GM12864 (cell line): ENCODE results near the gene ITSN2.

ENCODE experiments used
- DNase-seq: peaks from one replicate; pipeline ENCODE4 v3.0.0-alpha.2; 2011; ENCODE audit warnings: low read depth
- H3K4me3 ChIP-seq: 2 replicates; pipeline ENCODE4 v1.5.1; 2011; ENCODE audit warnings: mild to moderate bottlenecking, low read depth, low read length, control low read depth
- TF ChIP-seq, protein P1 (sequence below): IDR thresholded peaks from 2 replicates; pipeline ENCODE4 v1.5.1; 2011; ENCODE audit warnings: low read depth, mild to moderate bottlenecking, moderate library complexity, low read length, control low read depth, inconsistent platforms; ENCODE audit errors: missing control alignments

Gene ITSN2

DNA sequence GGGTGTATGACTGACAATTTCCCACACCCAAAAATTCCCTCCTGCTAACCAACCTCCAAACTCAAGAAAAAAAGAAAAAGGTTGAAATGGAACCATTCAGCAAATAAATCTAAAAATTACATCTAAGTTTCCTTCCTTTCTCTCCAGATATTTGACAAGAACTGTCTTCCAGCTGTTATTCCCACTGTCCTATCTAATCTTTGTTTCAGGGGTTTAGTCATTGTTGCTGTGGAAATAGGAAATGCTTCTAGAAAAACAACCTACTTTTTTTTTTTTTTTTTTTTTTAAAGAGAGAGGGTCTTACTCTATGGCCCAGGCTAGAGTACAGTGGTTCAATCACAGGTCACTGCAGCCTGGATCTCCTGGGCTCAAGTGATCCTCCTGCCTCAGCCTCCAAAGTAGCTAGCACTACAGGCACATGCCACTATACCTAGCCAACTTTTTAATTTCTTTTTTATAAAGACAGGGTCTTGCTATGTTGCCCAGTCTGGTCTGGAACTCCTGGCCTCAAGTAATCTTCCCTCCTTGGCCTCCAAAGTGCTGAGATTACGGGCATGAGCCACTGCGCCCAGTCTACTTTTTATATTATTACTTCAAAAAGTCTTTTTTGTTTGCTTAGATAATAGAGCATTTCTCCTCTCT, 88.1 kb downstream of the ITSN2 start:
- no peak for DNase-seq
- no peak overlapping the region for H3K4me3 ChIP-seq
- TF ChIP-seq, protein P1, sequence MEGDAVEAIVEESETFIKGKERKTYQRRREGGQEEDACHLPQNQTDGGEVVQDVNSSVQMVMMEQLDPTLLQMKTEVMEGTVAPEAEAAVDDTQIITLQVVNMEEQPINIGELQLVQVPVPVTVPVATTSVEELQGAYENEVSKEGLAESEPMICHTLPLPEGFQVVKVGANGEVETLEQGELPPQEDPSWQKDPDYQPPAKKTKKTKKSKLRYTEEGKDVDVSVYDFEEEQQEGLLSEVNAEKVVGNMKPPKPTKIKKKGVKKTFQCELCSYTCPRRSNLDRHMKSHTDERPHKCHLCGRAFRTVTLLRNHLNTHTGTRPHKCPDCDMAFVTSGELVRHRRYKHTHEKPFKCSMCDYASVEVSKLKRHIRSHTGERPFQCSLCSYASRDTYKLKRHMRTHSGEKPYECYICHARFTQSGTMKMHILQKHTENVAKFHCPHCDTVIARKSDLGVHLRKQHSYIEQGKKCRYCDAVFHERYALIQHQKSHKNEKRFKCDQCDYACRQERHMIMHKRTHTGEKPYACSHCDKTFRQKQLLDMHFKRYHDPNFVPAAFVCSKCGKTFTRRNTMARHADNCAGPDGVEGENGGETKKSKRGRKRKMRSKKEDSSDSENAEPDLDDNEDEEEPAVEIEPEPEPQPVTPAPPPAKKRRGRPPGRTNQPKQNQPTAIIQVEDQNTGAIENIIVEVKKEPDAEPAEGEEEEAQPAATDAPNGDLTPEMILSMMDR: no peak

DNA sequence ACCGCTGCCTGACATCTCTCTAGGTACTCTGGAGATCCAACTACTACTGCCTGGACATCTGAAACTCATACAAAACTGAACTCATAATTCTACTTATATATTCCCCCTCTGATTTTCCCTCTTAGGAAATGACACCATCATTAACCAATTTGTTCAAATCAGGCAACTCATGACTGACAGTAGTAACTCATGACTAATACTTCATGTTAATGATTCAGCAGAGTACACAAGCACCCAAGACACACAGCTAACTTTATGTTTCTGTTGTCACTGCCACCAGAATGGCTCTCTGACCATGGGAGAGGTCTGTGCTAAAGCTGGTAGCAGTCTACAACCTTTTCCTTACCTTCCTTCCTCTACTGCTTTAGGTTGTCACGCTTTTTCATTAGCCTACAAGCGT, 91.1 kb downstream of the ITSN2 start:
- no peak for DNase-seq
- TF ChIP-seq, protein P1: no peak
- H3K4me3 ChIP-seq: no peak overlapping the region

DNA sequence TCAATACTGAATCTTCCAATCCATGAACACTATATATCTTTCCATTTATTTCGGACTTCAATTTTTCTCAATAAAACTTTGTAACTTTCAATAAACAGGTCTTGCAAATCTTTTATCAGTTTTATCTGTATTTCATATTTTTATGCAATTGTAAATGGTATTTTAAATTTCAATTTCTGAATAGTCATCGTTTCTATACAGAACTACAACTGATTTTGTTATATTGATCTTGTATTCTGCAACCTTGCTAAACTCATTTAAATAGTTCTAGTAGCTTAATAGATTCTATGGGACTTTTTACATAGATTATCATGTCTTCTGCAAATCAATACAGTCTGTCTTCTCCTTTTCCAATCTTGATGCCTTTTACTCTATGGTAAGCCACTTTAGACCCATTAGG, 95.1 kb downstream of the ITSN2 start:
- TF ChIP-seq, protein P1: no peak
- no peak for DNase-seq
- H3K4me3 ChIP-seq: no peak overlapping the region

DNA sequence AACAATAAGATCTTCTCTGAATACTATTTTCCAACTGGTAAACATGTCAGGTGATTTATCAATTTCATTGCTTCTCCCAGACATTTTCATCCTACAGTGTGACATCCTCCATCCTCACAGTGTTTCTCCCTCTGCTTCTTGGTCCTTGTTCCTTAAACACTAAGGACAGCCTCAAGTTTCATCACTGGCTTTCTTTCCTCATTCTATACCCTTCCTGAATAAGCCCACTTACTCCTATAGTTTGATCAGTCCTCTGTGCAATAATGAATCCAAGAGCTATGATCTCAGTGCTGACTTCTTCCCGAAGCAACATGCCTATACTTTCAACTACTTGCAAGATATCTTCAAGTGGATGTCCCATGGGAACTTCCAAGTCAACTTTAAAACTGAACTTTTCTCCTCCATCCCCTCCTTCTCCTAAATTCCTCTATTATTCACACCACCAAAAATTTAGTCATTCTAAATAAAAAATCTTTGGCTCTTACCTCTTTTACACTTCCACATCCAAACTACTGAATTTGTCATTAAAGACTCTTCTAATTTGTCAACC, 97.8 kb downstream of the ITSN2 start:
- no peak for DNase-seq
- TF ChIP-seq, protein P1: no peak
- no peak overlapping the region for H3K4me3 ChIP-seq

DNA sequence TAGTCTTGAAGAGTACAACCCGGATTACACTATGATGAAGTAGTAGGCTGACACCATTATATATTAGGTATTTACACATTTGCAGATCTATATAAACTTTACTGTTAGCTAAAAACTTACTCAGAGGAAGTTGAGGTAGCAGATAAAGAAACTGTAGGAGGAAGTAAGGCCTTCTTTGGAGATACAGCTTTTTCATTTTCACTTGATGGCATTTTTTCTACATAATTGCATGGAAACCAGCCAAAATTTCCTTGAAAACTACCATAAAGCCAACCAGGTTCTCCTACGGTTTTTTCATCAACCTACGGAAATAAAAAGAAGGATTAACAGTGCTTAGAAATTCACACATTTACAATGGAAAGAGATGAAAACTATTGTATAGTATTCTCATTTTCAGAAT, 98.9 kb downstream of the ITSN2 start:
- no peak for DNase-seq
- no peak overlapping the region for H3K4me3 ChIP-seq
- TF ChIP-seq, protein P1: no peak

DNA sequence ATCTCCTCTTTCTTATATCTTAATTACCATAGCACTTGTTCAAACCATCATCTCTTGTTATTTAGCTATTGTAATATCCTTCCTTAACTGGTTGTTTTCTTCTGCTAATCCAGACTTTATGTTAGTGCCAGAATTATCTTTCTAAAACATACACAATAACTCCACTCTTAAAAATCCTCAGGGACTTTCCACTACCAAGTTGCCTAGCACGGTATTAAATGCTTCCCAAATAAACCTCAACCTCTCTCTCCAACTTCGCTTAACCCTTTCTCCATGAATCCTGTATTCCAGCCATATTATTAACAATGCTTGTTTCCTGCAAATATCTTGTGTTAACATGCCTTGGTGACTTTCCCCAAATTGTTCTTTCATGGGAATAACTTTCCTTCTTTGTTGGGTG, 101.0 kb downstream of the ITSN2 start:
- H3K4me3 ChIP-seq: no peak overlapping the region
- no peak for DNase-seq
- TF ChIP-seq, protein P1: no peak

DNA sequence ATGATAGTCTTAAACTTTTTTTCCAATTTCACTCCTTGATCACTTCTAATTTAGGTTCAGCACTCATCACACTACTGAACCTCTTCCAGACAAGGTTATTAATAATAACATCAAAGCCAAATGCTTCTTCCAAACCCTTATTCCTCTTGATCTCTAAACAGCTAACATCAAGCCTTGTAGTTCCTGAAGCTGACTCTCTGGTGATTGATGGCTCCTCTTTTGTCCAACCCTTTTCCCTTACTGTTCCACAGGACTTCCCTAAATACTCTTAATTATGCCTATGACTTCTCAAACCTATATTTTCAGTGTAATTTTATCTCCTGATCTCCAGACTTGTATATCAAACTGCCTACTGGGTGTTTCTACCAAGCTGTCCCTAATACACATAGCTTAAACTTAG, 101.6 kb downstream of the ITSN2 start:
- TF ChIP-seq, protein P1: no peak
- H3K4me3 ChIP-seq: no peak overlapping the region
- no peak for DNase-seq
